ENCODE results near the gene NCBP2L. TPM values are rescaled to one million over a fixed set of nuclear protein-coding genes. Genes with fewer than 3 reads are reported as not detected.

NCBP2L gene
- total RNA-seq, 1 donor from 2014 or later: not detected

DNA sequence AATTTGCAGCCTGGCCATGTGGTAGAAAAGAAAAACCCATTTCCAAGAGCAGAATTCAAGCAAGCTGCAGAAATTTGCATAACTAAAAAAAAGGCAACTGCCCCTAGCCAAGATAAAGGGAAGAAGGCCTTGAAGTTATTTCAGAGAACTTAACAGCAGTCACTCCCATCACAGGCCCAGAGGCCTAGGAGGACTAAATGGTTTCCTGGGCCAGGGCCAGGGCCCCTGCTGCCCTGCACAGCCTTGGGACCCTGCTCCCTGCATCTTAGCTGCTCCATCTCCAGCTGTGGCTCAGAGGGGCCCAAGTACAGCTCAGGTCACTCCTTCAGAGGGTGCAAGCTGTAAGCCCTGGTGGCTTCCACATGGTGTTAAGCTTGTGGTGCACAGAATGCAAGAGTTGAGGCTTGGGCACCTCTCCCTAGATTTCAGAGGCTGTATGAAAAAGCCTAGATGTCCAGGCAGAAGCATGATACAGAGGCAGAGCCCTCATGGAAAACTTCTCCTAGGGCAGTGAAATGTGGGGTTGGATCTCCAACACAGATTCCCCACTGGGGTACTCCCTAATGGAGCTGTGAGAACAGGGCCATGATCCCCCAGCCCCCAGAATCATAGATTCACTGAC is 41.5 kb downstream of the NCBP2L start:
- no peaks in the 10 kb centered on the region for H3K9me3 Mint-ChIP-seq (ENCODE audit: unreplicated experiment)
- DNase-seq (ENCODE audit: low spot score): no peak
- TF ChIP-seq, protein P1, sequence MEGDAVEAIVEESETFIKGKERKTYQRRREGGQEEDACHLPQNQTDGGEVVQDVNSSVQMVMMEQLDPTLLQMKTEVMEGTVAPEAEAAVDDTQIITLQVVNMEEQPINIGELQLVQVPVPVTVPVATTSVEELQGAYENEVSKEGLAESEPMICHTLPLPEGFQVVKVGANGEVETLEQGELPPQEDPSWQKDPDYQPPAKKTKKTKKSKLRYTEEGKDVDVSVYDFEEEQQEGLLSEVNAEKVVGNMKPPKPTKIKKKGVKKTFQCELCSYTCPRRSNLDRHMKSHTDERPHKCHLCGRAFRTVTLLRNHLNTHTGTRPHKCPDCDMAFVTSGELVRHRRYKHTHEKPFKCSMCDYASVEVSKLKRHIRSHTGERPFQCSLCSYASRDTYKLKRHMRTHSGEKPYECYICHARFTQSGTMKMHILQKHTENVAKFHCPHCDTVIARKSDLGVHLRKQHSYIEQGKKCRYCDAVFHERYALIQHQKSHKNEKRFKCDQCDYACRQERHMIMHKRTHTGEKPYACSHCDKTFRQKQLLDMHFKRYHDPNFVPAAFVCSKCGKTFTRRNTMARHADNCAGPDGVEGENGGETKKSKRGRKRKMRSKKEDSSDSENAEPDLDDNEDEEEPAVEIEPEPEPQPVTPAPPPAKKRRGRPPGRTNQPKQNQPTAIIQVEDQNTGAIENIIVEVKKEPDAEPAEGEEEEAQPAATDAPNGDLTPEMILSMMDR (IDR thresholded peaks at IDR 0.05; ENCODE audit: unreplicated experiment): no peak
- H3K4me1 Mint-ChIP-seq (ENCODE audit: unreplicated experiment): no peaks in the 10 kb centered on the region
- H3K27ac Mint-ChIP-seq (ENCODE audit: unreplicated experiment): no peak overlapping the region
- H3K36me3 Mint-ChIP-seq (ENCODE audit: low read depth, unreplicated experiment): no peaks in the 10 kb centered on the region
- H3K27me3 Mint-ChIP-seq (ENCODE audit: unreplicated experiment): peaks cover 1% of the 10 kb centered on the region
- H3K4me3 Mint-ChIP-seq (ENCODE audit: unreplicated experiment): no peak overlapping the region

DNA sequence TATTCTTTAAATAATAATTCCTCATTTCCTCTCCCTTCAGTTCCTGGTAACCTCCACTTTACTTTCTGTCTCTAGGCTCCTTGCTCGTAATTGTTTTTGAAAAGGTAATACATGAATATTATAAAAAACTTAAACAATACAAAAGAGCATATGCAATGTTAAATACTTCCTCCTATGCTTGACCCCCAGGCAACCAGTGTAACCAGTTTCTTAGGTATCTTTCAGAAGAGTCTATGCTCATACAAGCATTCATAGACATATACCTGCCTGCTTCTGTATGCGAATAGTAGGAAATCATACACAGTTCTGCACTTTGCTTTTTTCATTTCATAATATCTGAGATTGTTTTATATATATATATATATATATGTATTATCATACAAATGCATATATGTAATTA is 45.5 kb downstream of the NCBP2L start:
- peaks cover 1% of the 10 kb centered on the region for H3K27me3 Mint-ChIP-seq (ENCODE audit: unreplicated experiment)
- DNase-seq (ENCODE audit: low spot score): no peak
- no peak overlapping the region for H3K27ac Mint-ChIP-seq (ENCODE audit: unreplicated experiment)
- TF ChIP-seq, protein P1 (IDR thresholded peaks at IDR 0.05; ENCODE audit: unreplicated experiment): no peak
- H3K36me3 Mint-ChIP-seq (ENCODE audit: low read depth, unreplicated experiment): no peaks in the 10 kb centered on the region
- H3K4me3 Mint-ChIP-seq (ENCODE audit: unreplicated experiment): no peak overlapping the region
- no peaks in the 10 kb centered on the region for H3K9me3 Mint-ChIP-seq (ENCODE audit: unreplicated experiment)
- H3K4me1 Mint-ChIP-seq (ENCODE audit: unreplicated experiment): peaks cover 10% of the 10 kb centered on the region

DNA sequence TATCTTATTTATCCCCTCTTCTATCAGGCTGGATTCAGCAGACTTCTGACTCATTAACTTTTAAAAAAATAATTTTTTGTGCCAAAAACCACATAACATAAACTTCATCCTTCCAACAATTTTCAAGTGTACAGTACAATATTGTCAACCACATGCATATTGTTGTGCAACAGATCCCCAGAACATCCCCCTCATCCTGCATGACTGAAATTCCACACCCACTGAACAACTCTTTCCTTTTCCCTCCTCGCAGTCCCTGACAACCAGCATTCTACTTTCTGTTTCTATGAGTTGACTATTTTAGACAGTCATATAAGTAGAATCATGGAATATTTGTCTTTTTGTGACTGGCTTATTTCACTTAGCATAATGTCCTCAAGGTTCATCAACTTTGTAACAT is 45.9 kb downstream of the NCBP2L start:
- no peaks in the 10 kb centered on the region for H3K9me3 Mint-ChIP-seq (ENCODE audit: unreplicated experiment)
- TF ChIP-seq, protein P1 (IDR thresholded peaks at IDR 0.05; ENCODE audit: unreplicated experiment): no peak
- no peaks in the 10 kb centered on the region for H3K36me3 Mint-ChIP-seq (ENCODE audit: low read depth, unreplicated experiment)
- H3K4me3 Mint-ChIP-seq (ENCODE audit: unreplicated experiment): no peak overlapping the region
- H3K27ac Mint-ChIP-seq (ENCODE audit: unreplicated experiment): no peak overlapping the region
- no peak for DNase-seq (ENCODE audit: low spot score)
- H3K27me3 Mint-ChIP-seq (ENCODE audit: unreplicated experiment): peaks cover 1% of the 10 kb centered on the region
- H3K4me1 Mint-ChIP-seq (ENCODE audit: unreplicated experiment): peaks cover 11% of the 10 kb centered on the region

DNA sequence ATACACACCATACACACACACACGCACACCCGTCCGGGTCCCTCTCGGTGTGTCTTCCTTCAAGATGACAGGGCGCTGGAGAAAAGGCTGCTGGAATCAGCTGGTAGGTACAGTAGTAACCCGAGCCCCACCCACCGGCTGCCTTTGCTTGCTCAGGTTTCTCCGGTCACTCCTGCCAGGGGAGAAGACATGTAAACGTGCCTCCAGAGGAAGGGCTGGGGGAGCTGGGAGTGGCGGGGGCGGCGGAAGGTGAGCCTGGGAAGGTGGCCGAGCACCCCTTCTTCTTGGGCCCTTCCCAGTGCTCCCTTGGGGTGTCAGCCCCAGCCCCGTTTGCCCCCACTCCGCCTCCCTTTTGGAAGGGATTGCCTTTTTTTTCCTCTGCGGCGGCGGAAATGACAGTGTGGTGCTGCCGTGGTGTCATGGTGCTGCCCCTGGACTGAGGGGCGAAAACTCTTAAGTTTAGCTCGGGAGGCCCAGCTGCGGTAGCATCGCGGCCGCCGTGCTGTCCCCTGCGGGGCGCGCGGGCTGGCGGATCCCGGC is 48.2 kb downstream of the NCBP2L start, which contains the start of gene MID2:
Gene MID2, plus strand, starts transcription at position 169 of the 540 bp plus-strand sequence. CDS start 561 bp downstream, outside the sequence.
- H3K9me3 Mint-ChIP-seq (ENCODE audit: unreplicated experiment): no peaks in the 10 kb centered on the region
- no peaks in the 10 kb centered on the region for H3K36me3 Mint-ChIP-seq (ENCODE audit: low read depth, unreplicated experiment)
- DNase-seq (ENCODE audit: low spot score): peak; percentile 21
- H3K27me3 Mint-ChIP-seq (ENCODE audit: unreplicated experiment): peaks cover 1% of the 10 kb centered on the region
- TF ChIP-seq, protein P1 (IDR thresholded peaks at IDR 0.05; ENCODE audit: unreplicated experiment): no peak
- H3K4me1 Mint-ChIP-seq (ENCODE audit: unreplicated experiment): peaks cover 11% of the 10 kb centered on the region
- no peak within 1 kb of the TSS for H3K27ac Mint-ChIP-seq (ENCODE audit: unreplicated experiment)
- peak within 1 kb of the TSS; percentile 72 for H3K4me3 Mint-ChIP-seq (ENCODE audit: unreplicated experiment)
